HuH-7.5 (cell line): ENCODE data around the gene CLDN20.

Experiments used
- DNase-seq: peaks from one replicate; pipeline ENCODE4 v3.0.0; 2011; ENCODE audit warnings: low spot score

The CLDN20 gene

GRCh38 chr6:155270561-155271091 lies 6.8 kb downstream of the CLDN20 start:
- no peak for DNase-seq

DNA sequence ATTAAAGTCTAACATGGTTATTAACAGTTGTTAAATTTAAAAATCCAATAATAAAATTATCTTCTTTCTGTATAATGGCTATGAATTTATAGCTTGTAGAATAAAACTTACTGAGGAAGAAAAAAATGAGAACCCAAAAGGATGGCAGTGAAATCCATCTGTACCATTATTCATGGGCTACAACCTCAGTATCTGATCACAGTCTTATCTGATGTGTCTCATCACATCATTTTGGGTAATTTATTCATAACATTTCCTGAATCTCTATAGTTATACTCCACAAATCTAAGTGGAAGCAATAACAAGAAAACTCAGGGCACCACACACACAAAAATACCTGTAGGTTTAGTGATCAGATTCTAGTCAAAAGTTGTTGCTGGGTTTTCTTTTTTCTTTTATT lies 7.3 kb downstream of the CLDN20 start:
- no peak for DNase-seq

DNA sequence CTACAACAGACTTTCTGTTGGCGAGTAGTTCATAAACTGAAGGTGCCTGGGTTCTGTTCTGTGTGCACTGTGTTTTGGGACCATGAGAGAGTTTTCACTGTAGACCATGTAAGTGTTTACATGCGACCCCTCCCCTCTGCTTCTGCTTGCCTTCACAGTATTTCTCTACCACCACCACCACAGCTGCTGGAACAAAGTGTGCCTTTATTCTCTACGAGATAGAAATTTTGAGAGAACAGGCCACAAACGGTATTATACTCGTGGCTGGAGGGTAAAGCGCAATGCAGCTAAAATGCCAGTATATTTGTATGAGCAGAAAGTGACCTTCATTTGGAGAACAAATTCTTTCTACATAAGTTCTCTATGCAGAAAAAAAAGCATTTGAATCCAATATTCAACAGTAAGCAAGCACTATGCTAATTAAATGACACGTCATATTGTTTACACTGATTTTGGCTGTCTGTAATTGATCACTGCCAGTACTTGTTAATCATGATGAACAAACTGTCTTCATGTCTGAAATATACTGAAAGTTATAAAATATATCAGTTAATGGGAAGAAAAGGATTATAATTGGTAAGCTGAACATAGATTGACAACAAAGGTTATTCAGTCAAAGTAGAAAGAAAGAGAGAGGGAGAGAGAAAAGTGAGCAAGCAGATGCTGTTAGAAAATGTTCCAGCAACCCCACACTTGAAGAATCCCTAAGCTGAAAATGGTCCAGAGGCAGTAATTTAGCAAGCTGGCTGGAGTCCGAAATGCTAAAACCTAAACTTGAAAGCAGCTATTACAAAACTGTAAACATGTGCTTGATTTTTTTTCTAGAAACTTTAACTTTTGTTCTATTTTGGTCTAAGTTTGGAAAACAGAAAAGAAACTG lies 8.8 kb downstream of the CLDN20 start:
- DNase-seq = no peak

- no peak for DNase-seq
These were observed 9.6 kb downstream of the CLDN20 start for GRCh38 chr6:155273431-155273830.

DNA sequence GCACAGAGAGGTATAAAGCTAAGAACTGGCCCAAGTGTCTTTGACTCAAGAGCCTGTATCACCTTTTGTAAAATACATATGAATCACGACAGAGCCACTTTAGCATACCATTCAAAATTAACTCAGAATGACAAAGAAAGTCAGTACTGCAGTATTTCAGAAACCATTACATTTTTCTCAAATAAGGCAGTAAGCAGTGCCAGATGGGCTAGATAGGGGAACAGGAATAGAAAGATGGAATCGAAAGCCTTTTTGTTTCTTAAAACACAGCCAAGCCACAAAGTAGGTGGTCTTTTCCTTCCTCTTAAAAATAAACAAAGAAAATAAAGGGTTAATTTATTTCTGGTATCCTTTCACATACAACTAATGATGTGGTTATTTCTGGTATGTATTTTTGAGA lies 10.3 kb downstream of the CLDN20 start:
- no peak for DNase-seq

- DNase-seq = no peak
These were observed 10.7 kb downstream of the CLDN20 start for GRCh38 chr6:155274533-155274932.

- DNase-seq = no peak
These were observed 12.1 kb downstream of the CLDN20 start for GRCh38 chr6:155275808-155276480.

- DNase-seq = no peak
These were observed 12.8 kb downstream of the CLDN20 start for GRCh38 chr6:155276638-155277037.

- DNase-seq = no peak
These were observed 14.7 kb downstream of the CLDN20 start for GRCh38 chr6:155278319-155279049.

DNA sequence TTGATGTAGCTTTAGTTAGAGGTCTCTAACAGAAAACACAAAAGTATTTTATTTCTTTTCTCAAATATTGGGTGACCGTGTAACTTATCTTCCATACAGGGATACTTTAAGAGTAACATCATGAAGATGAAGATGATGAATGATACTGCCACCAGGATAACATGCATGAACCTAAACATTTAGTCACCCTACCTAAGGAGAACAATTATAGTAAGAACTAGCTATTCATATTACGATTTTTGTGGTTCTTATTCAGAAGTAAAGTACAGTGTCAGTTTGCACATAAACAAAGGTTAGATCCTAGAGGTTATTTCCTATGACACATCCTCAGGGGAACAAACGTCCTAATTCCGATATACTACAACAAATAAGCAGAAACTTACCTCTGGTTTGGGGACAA lies 21.0 kb downstream of the CLDN20 start:
- no peak for DNase-seq

GRCh38 chr6:155287762-155288161 lies 23.9 kb downstream of the CLDN20 start:
- DNase-seq = no peak

DNA sequence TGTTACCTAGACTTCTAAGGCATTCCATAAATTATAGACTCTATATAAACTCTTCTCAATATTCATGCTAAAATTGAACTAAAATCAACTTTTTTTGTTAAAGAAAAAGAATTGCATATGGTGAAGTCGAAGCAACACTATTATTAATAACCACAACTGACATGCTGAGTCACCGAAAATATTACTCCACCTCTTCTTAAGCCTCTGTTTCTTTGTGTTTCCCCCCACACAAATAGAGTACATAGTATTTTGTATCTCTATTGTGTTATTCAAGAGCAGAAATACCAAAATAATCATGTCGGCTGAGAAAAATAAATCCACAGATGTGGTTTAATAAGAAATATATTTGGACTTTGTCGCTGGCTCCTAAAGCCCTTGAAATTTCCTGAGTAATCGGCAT lies 26.7 kb downstream of the CLDN20 start:
- no peak for DNase-seq

- DNase-seq = no peak
These were observed 27.5 kb downstream of the CLDN20 start for GRCh38 chr6:155291291-155291690.

DNA sequence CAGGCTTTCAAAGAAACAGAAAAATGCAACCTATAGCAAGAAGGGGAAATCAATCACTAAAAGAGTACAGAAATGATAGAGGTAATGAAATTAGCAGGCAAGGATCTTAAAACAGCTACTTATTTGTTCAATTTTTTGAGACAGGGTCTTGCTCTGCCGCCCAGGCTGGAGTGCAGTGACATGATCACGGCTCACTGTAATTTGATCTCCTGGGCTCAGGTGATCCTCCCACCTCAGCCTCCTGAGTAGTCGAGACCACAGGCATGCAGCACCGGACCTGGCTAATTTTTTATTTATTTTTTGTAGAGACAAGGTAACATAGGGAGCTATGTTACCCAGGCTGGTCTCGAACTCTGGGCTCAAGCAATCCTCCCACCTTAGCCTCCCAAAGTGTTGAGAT lies 28.9 kb downstream of the CLDN20 start:
- no peak for DNase-seq

- no peak for DNase-seq
These were observed 33.9 kb downstream of the CLDN20 start for GRCh38 chr6:155297669-155298068.

DNA sequence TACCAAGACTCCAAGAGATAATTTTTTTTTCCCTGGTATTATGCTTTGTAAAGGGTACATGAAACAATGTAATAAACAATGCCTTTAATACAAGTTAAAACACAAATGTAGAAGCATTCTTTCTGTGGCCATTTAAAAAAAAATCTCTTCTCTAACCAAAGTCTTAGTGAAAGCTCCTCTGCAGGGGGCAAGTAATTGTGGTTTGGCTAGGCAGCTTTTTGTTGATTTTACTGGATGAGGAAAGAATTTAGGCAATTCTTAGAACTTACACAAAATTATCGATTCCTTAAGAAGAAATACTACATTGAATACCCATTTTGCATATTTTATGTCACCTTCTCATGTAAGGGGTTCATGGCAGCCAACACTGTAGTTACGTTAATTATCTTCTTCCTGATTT lies 38.1 kb downstream of the CLDN20 start:
- DNase-seq = no peak

- no peak for DNase-seq
These were observed 39.6 kb downstream of the CLDN20 start for GRCh38 chr6:155303361-155303870.

DNA sequence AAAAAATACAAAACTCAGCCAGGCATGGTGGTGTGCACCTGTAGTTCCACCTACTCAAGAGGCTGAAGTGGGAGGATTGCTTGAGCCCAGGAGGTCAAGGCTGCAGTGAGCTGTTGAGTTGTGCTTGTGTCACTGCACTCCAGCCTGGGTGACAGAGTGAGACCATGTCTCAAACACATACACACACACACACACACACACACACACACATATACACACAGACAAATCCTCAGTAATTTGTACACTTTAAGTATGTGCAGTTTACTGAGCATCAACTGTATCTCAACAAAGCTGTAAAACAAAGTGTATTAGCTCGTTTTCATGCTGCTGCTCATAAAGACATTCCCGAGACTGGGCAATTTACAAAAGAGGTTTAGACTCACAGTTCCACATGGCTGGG lies 43.1 kb downstream of the CLDN20 start:
- DNase-seq = no peak

DNA sequence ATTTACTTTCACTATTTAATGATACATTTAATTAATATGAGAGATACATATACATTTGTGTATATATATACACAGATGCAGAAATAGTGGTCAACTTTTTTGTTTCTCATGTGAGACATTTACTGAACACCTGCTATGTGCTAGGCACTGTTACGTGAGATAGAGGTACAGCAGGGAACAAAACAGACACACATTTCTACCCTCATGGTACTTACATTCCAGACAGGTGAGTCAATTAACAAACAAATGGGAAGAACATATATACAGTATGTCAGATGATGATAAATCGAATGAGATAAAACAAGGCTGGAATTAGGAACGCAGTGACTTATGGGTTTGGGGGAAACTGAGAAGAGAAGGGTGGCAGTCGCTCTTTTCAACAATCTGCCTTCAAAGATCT lies 45.3 kb downstream of the CLDN20 start:
- DNase-seq = no peak

DNA sequence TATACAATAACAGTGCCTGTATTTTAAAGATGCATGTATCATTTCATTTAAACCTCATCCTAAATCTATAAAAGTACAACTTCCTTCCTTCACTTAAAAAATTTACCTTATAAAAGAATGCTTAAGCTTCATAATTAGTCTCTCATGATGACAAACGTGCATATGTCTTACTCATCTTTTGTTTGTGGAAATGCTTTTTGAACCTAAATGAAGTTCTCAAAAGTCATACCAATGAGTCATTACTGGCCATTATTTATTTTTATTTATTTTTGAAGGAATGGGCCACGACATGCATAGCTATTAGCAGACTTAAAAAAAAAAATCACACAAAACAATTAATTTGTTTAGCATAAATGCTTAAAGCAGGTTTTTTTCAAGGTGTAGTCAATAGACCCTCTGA lies 46.8 kb downstream of the CLDN20 start:
- no peak for DNase-seq

DNA sequence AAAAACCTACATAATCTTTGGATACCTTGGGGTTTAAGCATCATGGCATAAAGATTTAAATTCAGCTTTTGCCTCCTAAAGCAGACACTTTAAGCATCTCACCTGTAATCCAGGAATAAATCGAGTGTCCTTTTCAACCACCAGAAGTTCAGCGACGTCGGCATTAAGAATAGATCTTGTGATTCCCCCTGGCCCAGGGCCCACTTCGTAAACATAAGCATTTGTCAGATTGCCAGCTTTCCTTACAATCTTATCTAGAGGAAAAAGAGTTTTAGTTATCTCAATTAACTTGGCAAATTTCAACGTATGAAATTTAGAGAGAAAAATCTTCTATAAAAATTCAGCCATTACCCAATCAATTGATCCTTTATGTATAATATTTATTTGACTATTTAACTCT lies 47.3 kb downstream of the CLDN20 start:
- no peak for DNase-seq

GRCh38 chr6:155311583-155311982 lies 47.8 kb downstream of the CLDN20 start:
- no peak for DNase-seq
